Stimulated activated effector memory CD8-positive, alpha-beta T cell treated with anti-CD3 and anti-CD28 coated beads, Interleukin-12 subunit alpha, Interleukin-12 subunit beta, amount 100 ng/mL, for 72 hours (primary cell): ENCODE data around the gene B3GNT3.
A peak's percentile ranks its signal among the peaks of the same experiment; 100 is the strongest.
"Not testable (repeated sequence)": the region's sequence is repeated elsewhere in the genome, so short reads cannot be mapped to it uniquely, and the experiment has no call there.

Source experiments
- ATAC-seq: fragments of 150-1000 bp; cut with Tn5 transposase; 2 replicates; pipeline ENCODE4 v1.10.0; 2021
- DNase-seq, 2 donors: peaks; one replicate each; pipeline ENCODE4 v3.0.0; 2021 to 2022; ENCODE audit warnings: low spot score in 2 of 2
- H3K27ac Mint-ChIP-seq: one replicate; pipeline ENCODE4 v1.8.0; 2022; ENCODE audit warnings: mild to moderate bottlenecking, mixed read lengths
- H3K36me3 Mint-ChIP-seq: one replicate; pipeline ENCODE4 v1.8.0; 2022; ENCODE audit warnings: mild to moderate bottlenecking, mixed read lengths
- H3K4me1 Mint-ChIP-seq: one replicate; pipeline ENCODE4 v1.8.0; 2022; ENCODE audit warnings: mixed read lengths
- H3K4me3 Mint-ChIP-seq: one replicate; pipeline ENCODE4 v1.8.0; 2022; ENCODE audit warnings: mild to moderate bottlenecking, mixed read lengths
- H3K9me3 Mint-ChIP-seq: one replicate; pipeline ENCODE4 v1.8.0; 2022; ENCODE audit warnings: mixed read lengths

The B3GNT3 gene

DNA sequence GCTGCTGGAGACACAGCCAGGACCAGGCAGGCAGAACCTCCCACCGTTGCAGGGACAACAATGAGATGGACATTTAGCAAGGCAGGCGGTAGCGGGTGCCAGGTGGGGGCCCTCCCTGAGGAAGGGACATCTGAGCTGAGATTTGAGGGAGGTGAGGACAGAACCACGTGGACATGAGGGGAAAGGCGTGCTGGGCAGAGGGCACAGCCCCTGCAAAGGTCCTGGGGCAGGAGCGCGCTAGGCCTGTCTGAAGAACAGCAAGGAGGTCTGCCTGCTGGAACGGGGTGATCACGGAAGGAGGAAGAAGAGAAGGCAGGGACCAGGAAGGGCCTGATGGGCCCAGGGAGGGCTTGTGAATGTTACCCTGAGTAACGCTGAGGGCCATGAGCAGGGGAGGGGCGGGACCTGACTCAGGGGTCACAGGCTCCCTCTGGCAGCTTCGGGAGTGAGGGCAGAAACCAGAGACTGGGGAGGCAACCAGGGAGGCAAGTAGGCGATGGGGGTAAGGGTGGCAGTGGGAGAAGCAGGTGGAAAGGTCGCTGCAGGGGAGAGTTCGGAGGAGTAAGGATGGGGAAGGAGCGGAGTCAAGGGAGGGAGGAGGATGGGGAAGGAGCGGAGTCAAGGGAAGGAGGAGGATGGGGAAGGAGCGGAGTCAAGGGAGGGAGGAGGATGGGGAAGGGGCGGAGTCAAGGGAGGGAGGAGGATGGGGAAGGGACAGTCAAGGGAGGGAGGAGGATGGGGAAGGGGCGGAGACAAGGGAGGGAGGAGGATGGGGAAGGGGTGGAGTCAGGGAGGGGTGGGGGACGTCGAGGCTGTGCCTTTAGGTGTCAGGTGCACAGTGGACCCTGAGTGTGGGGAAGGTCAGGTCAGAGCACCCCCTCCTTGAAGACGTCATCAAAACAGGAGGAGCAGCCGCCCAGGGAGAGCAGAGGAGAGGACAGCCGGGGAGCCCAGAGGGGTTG, 15.7 kb upstream of the B3GNT3 start:
- no peak overlapping the region for H3K4me3 Mint-ChIP-seq
- H3K4me1 Mint-ChIP-seq: peaks cover 52% of the 10 kb centered on the region
- peaks cover 76% of the 10 kb centered on the region for H3K36me3 Mint-ChIP-seq
- peak overlapping the region; percentile 66 for H3K27ac Mint-ChIP-seq
- no peaks in the 10 kb centered on the region for H3K9me3 Mint-ChIP-seq
- ATAC-seq: no peak
- no peak for DNase-seq

DNA sequence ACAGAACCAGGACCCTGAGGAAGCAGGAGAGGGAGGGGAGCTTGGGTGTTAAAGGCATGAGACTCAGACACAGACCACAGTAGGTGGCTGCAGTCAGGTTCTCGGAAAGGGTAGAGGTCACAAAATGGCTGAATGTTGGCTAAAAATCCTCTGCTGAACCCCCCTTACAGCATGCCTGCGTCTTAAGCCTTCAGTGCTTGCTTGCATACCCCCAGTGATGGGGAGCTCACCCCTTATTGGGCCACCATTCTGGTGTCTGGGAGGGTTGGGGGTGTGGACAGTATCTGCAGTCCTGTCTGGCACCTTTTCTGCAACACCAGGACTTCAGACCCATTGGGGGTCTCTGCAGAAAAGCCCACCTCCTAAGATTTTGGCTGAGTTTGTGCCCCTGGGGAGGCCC, 14.2 kb upstream of the B3GNT3 start:
- Mint-ChIP-seq H3K4me3 (no peak overlapping the region), H3K27ac (no peak overlapping the region), H3K36me3 (peaks cover 76% of the 10 kb centered on the region), H3K4me1 (peaks cover 48% of the 10 kb centered on the region), H3K9me3 (no peaks in the 10 kb centered on the region)
- ATAC-seq (no peak), DNase-seq (no peak)

DNA sequence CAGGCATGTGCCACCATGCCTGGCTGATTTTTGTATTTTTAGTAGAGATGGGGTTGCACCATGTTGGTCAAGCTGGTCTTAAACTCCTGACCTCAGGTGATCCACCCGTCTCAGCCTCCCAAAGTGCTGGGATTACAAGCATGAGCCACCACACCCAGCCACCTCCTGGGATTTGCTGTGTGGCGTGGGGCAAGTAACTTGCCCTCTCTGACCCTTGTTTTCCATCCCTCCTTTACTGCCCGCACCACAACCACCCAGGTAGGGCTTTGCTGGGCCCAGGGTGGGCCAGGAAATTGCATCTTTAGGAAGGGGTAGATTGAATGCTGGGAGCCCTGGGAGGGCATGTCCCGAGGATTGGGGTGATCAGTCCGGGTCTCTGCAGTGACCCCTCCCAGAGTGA, 11.2 kb upstream of the B3GNT3 start:
- DNase-seq, H3K27ac Mint-ChIP-seq, ATAC-seq, H3K4me3 Mint-ChIP-seq, H3K9me3 Mint-ChIP-seq: not testable (repeated sequence)
- peaks cover 67% of the 10 kb centered on the region for H3K36me3 Mint-ChIP-seq
- H3K4me1 Mint-ChIP-seq: peaks cover 23% of the 10 kb centered on the region

DNA sequence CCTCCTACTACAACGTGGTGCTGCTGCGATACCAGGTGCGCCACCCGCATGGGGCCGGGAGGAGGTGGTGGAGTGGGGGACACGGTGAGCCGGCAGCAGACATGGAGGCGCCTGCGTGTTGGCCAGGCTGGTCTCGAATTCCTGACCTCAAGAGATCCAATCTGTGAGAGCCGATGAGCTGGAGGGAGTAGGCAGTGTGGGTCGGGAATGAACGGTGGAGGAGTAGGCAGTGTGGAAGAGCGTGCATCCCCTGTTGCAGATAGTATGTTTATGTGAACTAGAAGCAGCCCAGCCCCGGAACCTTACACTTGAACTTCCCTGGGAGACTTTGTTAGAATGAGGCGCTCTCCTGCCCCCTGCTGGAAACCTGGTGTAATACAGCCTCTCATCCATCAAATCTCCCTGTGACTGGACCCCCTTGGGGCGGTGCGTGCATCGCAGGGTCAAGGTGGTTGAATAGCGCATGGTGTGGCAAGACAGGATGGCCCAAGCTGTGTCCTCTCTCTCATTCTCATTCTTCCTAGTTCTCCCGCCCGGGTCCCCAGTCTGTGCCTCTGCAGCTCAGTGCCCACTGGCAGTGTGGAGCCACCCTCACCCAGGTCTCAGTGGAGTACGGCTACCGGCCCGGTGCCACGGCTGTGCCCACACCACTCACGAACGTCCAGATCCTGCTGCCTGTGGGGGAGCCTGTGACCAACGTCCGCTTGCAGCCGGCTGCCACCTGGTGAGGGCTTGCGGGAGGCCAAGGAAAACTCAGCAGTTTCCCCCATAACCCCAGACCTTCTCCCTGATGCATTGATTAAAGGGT, 10.5 kb upstream of the B3GNT3 start:
- Mint-ChIP-seq H3K36me3 (peaks cover 60% of the 10 kb centered on the region), H3K4me1 (peaks cover 16% of the 10 kb centered on the region), H3K27ac (no peak overlapping the region), H3K9me3 (no peaks in the 10 kb centered on the region), H3K4me3 (no peak overlapping the region)
- DNase-seq (peak; percentile 65 to 88), ATAC-seq (peak; percentile 66)

DNA sequence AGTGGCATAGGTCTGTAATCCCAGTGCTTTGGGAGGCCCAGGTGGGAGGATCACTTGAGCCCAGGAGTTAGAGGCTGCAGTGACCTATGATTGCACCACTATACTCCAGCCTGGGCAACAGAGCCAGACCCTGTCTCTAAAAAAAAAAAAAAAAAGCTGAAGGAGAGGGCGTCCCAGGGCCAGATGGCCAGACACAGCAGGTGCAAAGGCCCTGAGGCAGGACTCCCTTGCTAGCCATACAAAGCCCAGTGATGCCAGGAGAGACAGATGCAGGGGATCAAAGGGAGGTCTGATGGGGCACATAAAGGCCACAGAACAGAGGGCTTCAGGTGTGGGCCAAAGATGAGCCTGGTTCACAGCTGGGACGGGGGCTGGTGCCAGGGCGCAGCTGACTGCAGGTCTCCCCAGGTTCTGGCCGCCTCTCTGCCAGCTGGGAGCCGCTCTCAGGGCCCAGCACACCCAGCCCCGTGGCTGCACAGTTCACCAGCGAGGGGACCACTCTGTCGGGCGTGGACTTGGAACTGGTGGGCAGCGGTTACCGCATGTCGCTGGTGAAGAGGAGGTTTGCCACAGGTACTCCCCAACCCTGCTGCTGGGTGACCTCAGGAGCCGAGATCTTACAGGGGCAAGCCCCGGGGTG, 7.5 kb upstream of the B3GNT3 start:
- Mint-ChIP-seq H3K36me3 (peaks cover 52% of the 10 kb centered on the region), H3K4me1 (peaks cover 26% of the 10 kb centered on the region), H3K4me3 (no peak overlapping the region), H3K9me3 (no peaks in the 10 kb centered on the region), H3K27ac (no peak overlapping the region)
- DNase-seq: no peak
- ATAC-seq: no peak

DNA sequence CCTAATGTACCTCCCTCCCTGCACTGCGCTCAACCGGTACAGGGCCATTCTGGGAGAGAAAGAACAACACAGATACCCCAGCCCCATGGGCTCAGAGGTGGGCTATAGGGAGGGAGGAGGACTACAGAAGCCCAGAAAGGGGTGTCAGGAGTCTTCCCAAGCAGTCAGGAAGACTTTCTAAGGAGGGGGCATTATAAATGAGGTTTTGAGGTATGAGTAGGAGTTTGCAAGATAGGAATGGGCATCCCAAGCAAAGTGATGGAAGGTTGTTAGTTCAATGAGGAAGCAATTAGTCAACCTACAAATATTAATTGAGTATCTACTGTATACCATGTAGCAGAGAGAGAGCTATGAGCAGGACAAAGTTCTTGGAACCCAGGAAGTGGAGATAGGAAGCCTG, 6.3 kb upstream of the B3GNT3 start:
- Mint-ChIP-seq H3K4me1 (peaks cover 26% of the 10 kb centered on the region), H3K9me3 (no peaks in the 10 kb centered on the region), H3K36me3 (peaks cover 39% of the 10 kb centered on the region), H3K27ac (peak overlapping the region; percentile 7), H3K4me3 (no peak overlapping the region)
- no peak for ATAC-seq
- DNase-seq: no peak

DNA sequence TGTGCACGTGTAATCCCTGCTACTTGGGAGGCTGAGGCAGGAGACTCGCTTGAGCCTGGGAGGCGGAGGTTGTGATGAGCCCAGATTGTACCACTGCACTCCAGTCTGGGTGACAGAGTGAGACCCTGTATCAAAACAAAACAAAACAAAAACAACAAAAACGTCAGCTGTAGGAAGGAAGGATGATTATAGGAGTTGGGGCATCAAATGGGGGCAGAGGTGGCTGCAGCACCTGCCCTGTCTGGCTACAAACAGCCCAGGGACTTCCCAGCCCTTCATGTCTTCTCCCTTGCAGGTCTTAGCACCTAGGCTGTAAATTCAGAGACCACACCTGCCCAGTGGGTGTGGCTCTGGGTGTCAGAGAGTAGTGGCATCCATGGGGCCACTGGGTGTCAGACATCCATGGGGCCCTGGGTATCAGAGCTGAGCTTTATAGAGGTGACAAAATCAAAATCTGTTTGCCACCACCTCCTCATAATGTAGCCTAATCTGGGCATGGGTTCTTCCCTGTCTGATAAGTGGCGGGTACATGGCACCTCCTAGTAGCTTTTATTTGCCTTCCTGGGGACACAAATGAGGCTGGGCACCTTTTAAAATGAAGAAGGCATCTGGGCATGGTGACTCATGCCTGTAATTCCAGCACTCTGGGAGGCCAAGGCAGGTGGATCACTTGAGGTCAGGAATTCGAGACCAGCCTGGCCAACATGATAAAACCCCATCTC, 4.7 kb upstream of the B3GNT3 start:
- Mint-ChIP-seq H3K4me1 (peaks cover 20% of the 10 kb centered on the region), H3K27ac (no peak overlapping the region)
- ATAC-seq: no peak

DNA sequence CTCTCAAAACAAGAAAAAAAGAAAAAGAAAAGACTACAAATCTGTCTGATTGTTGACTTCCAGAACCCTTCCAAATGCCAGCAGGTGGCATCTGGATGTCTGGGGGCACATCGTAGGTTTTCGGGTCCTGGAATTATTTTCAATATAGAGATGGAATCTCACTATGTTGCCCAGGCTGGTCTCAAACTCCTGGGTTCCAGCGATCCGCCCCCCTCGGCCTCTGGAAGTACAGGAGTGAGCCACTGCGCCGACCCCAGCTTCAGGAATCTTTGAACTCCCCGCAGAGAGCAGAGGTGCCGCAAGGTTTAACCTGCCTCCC, 567 bp upstream of the B3GNT3 start:
- Mint-ChIP-seq H3K9me3 (no peaks in the 10 kb centered on the region), H3K4me1 (peaks cover 25% of the 10 kb centered on the region), H3K27ac (peak overlapping the region; percentile 58), H3K4me3 (peak overlapping the region; percentile 37), H3K36me3 (no peaks in the 10 kb centered on the region)
- ATAC-seq (no peak), DNase-seq (no peak)

More for the DNA sequence above, 4.7 kb upstream of the B3GNT3 start:
- no peak overlapping the region for H3K4me3 Mint-ChIP-seq
- no peaks in the 10 kb centered on the region for H3K9me3 Mint-ChIP-seq
- DNase-seq: no peak
- H3K36me3 Mint-ChIP-seq: peaks cover 23% of the 10 kb centered on the region

DNA sequence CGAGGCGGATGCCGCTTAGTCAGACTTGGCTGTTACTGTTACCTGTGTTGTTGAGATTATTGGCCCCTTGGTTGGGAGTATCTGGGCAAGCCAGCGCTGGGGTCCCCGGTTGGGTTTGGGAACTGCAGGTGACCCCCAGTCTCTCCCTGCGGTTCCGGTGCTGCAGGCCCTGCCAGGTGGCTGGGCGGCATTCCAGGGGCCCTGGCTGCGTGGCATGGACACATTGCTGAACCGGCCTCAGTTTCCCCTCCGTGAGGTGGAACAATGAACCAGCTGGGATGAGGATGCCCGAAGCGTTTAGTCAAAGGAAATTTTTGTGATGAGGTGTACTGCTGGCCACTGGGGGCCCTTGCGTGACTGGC, 538 bp downstream of the B3GNT3 start:
- no peaks in the 10 kb centered on the region for H3K9me3 Mint-ChIP-seq
- H3K4me1 Mint-ChIP-seq: peaks cover 19% of the 10 kb centered on the region
- ATAC-seq (no peak), DNase-seq (no peak)
- no peaks in the 10 kb centered on the region for H3K36me3 Mint-ChIP-seq
- peak overlapping the region; percentile 37 for H3K4me3 Mint-ChIP-seq
- no peak overlapping the region for H3K27ac Mint-ChIP-seq

DNA sequence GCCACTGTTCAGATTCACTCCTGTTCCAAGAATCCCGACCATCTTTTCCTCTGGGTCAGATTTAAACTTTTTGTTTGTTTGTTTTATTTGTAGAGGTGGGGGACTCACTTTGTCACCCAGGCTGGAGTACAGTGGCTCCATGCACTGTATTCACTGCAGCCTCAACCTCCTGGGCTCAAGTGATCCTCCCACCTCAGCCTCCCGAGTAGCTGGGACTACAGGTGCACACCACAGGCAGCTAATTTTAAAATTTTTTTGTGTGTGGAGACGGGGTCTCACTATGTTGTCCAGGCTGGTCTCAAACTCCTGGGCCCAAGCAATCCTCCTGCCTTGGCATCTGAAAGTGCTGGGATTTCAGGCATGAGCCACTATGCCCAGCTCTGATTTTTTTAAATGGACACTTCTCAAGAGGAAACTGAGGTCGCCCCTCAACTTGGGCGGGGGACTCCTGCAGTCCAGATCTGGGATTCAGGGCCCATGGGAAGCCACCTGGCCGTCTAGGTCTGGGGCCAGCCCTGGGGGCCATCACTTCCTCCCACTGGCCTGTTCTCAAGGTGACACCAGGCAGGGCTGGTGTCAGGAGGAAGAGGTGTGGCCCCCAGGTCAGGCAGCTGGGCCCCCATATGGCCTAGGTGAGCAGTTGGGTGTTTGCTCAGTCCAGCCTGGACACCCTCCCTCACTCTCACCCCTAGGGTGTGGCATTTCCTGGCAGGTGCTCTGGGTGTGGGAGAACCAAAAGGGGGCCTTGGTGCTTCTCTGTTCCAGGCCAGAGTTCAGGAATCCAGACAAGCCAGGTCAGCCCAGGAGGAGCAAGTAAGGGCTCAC, 1.3 kb downstream of the B3GNT3 start:
- no peak overlapping the region for H3K27ac Mint-ChIP-seq
- H3K36me3 Mint-ChIP-seq: no peaks in the 10 kb centered on the region
- DNase-seq: no peak
- ATAC-seq: no peak
- H3K4me3 Mint-ChIP-seq: no peak overlapping the region
- H3K9me3 Mint-ChIP-seq: no peaks in the 10 kb centered on the region
- peaks cover 17% of the 10 kb centered on the region for H3K4me1 Mint-ChIP-seq

DNA sequence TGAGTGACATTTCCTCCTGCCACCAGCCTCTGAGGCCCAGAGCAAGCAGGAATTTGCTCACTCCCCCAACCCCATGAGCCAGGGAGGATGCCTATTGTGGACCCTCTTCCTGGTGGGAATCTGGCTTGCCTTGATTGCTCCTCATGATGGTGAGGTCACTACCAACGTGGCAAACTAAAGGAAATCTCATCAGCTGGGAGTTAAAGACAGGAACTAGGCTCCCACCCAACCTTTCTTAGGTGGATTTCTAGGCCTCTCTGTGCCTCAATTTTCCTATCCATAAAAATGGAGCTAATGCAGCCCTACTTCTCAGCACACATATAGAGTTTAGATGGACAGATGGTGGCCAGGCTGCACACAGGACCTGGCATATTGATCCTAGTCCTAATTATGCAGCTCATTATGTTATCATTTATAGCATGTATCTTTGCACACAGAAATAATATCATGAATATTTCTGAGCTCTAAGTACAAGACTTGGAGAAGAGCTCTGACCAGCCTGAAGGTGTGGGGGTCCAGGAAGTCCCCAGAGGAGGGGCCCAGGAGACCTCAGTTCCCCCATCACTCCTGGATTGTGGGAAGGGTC, 2.0 kb downstream of the B3GNT3 start:
- H3K4me1 Mint-ChIP-seq: peaks cover 10% of the 10 kb centered on the region
- peak overlapping the region; percentile 34 for H3K27ac Mint-ChIP-seq
- no peaks in the 10 kb centered on the region for H3K36me3 Mint-ChIP-seq
- no peaks in the 10 kb centered on the region for H3K9me3 Mint-ChIP-seq
- ATAC-seq (no peak), DNase-seq (no peak)
- H3K4me3 Mint-ChIP-seq: no peak overlapping the region

DNA sequence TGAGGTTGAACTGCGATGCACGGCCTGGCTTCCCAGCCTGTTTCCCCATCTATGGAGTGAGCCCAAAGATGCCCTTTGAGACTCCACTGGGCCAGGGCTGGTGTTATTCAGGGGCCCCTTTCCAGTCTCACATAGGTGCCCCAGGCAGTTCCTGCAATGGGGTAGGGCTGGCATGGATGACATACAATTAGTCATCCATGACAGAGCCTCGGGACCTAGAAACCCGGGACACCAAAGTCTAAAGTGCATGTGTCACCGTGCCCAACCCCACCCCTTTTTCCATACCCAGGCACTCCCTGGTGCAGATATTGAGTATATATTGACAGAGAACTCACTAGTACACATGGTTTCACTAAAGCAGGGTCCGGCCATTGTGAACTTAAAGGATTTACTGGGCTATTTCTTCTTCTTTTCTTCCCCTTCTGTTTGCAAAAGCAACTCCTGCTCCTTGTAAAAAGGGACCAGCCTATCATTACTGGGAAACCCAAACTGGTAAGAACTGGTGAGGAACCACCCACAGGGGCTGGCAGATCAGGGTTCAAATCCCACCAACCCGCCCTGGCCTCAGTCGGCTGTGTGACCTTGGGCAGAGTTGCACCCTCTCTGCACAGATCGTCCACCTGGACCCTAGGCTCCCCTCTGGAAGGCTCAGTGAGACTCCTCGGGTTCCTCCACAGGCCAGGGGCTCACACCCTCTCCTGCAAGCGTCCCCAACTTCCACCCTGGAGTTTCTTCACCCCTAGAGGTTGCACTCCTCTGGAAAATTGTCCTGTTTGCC, 2.7 kb downstream of the B3GNT3 start:
- Mint-ChIP-seq H3K27ac (peak overlapping the region; percentile 34), H3K9me3 (no peaks in the 10 kb centered on the region), H3K36me3 (no peaks in the 10 kb centered on the region), H3K4me3 (no peak overlapping the region), H3K4me1 (peaks cover 17% of the 10 kb centered on the region)
- no peak for DNase-seq
- peak; percentile 97 for ATAC-seq

DNA sequence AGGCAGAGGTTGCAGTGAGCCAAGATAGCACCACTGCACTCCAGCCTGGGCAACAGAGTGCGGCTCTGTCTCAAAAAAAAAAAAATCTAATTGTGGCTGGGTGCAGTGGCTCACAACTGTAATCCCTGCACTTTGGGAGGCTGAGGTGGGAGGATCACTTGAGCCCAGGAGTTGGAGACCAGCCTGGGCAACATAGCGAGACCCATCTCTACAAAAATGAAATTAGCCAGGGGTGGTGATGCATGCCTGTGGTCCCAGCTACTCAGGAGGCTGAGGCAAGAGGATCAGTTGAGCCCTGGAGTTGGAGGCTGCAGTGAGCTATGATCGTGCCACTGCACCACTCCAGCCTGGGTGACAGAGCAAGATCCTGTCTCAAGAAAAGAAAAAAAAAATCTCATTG, 3.7 kb downstream of the B3GNT3 start:
- peaks cover 25% of the 10 kb centered on the region for H3K4me1 Mint-ChIP-seq
- H3K27ac Mint-ChIP-seq, H3K9me3 Mint-ChIP-seq, ATAC-seq, H3K4me3 Mint-ChIP-seq, DNase-seq, H3K36me3 Mint-ChIP-seq: not testable (repeated sequence)
